ENCODE data around the gene CDC42SE1. TPM values are rescaled to one million over a fixed set of nuclear protein-coding genes. Genes with fewer than 3 reads are reported as not detected.
A peak's percentile ranks its signal among the peaks of the same experiment; 100 is the strongest.

The CDC42SE1 gene
- total and polyA plus RNA-seq, 9 of the 15 experiments (the other 6 are each of a cell fraction or from before 2014, with no cell fraction given): 78.1 to 189 (median 114) TPM

DNA sequence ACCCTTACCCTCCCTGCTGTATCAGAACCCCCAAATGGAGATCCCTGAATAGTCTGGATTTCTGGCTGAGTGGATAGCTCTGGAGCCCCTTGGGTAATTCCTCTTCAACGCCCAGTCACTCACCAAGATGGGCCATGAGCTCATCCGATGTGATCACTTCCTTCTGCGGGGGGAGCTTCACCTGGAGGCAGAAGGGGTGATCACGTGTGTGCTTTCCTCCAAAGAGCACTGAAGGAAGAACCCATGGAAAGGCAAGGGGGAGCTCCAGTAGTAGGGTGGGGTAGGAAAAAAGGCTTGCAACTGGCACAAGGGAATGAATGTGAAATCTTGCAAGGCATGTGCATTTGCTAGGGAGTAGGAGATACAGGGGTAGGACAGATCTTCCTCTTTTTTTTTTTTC is 57.8 kb downstream of the CDC42SE1 start (continued):
- TF ChIP-seq MGA (IDR thresholded peaks at IDR 0.05) (0 out of 2 replicates have a peak, but pooled peaks have one; percentile 25), CEBPB (tag; IDR thresholded peaks at IDR 0.05) (0 out of 2 replicates have a peak, but pooled peaks have one; percentile 24), USF1 (CRISPR knock-in tag; IDR thresholded peaks at IDR 0.05) (peak; percentile 86), CREM (IDR thresholded peaks at IDR 0.05; ENCODE audit: low read depth) (peak; percentile 64), EP400 (IDR thresholded peaks at IDR 0.05) (peak; percentile 39)
- TF ChIP-seq, protein P1, sequence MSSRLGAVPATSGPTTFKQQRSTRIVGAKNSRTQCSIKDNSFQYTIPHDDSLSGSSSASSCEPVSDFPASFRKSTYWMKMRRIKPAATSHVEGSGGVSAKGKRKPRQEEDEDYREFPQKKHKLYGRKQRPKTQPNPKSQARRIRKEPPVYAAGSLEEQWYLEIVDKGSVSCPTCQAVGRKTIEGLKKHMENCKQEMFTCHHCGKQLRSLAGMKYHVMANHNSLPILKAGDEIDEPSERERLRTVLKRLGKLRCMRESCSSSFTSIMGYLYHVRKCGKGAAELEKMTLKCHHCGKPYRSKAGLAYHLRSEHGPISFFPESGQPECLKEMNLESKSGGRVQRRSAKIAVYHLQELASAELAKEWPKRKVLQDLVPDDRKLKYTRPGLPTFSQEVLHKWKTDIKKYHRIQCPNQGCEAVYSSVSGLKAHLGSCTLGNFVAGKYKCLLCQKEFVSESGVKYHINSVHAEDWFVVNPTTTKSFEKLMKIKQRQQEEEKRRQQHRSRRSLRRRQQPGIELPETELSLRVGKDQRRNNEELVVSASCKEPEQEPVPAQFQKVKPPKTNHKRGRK (tag; IDR thresholded peaks at IDR 0.05): no peak
- TF ChIP-seq, protein P2, sequence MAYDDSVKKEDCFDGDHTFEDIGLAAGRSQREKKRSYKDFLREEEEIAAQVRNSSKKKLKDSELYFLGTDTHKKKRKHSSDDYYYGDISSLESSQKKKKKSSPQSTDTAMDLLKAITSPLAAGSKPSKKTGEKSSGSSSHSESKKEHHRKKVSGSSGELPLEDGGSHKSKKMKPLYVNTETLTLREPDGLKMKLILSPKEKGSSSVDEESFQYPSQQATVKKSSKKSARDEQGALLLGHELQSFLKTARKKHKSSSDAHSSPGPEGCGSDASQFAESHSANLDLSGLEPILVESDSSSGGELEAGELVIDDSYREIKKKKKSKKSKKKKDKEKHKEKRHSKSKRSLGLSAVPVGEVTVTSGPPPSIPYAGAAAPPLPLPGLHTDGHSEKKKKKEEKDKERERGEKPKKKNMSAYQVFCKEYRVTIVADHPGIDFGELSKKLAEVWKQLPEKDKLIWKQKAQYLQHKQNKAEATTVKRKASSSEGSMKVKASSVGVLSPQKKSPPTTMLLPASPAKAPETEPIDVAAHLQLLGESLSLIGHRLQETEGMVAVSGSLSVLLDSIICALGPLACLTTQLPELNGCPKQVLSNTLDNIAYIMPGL (CRISPR knock-in tag; IDR thresholded peaks at IDR 0.05): no peak
- TF ChIP-seq, protein P3, sequence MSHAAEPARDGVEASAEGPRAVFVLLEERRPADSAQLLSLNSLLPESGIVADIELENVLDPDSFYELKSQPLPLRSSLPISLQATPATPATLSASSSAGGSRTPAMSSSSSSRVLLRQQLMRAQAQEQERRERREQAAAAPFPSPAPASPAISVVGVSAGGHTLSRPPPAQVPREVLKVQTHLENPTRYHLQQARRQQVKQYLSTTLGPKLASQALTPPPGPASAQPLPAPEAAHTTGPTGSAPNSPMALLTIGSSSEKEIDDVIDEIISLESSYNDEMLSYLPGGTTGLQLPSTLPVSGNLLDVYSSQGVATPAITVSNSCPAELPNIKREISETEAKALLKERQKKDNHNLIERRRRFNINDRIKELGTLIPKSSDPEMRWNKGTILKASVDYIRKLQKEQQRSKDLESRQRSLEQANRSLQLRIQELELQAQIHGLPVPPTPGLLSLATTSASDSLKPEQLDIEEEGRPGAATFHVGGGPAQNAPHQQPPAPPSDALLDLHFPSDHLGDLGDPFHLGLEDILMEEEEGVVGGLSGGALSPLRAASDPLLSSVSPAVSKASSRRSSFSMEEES (CRISPR knock-in tag; IDR thresholded peaks at IDR 0.05): peak; percentile 49; the same call in 1 of the 2 replicates

All from K562 (cell line).